ENCODE results near the gene RUFY1.

Gene RUFY1

DNA sequence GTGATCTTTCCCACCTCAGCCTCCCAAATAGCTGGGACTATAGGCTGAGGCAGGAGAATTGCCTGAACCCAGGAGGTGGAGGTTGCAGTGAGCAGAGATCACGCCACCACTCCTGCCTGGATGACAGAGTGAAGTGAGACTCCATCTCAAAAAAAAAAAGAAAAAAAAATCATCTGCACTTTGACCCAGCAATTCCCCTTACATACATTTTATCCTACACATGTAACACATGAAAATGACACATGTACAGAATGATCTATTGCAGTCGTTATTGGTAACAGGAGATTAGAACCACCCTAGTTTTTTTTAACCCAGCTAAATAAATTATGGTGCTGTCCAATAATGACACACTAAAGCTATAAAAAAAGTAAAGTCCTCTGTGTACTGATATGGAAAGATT, 14.2 kb downstream of the RUFY1 start:
- Histone ChIP-seq H3K4me1 (ENCODE audit: insufficient read depth, low read length) (no peaks in the 10 kb centered on the region), H2AFZ (ENCODE audit: low read depth, low read length) (no peak overlapping the region), H3K9me3 (ENCODE audit: insufficient read depth, low read length, severe bottlenecking) (no peaks in the 10 kb centered on the region), H3K79me2 (ENCODE audit: insufficient read depth, low read length) (peaks cover 7% of the 10 kb centered on the region; the same call in 1 of the 2 replicates), H3K9ac (ENCODE audit: low read depth, low read length) (no peak overlapping the region), H3K36me3 (ENCODE audit: insufficient read depth, low read length) (peaks cover 81% of the 10 kb centered on the region), H3K4me2 (ENCODE audit: insufficient read depth, low read length) (no peak overlapping the region), H4K20me1 (ENCODE audit: insufficient read depth, low read length) (peaks cover 6% of the 10 kb centered on the region; the same call in 1 of the 2 replicates), H3K4me3 (ENCODE audit: low read depth in 1 of 2, low read length in 2 of 2) (no peak overlapping the region), H3K27me3 (ENCODE audit: insufficient read depth, low read length, poor library complexity) (no peaks in the 10 kb centered on the region), H3K27ac (ENCODE audit: low read length) (no peak overlapping the region)
- TF ChIP-seq, protein P1, sequence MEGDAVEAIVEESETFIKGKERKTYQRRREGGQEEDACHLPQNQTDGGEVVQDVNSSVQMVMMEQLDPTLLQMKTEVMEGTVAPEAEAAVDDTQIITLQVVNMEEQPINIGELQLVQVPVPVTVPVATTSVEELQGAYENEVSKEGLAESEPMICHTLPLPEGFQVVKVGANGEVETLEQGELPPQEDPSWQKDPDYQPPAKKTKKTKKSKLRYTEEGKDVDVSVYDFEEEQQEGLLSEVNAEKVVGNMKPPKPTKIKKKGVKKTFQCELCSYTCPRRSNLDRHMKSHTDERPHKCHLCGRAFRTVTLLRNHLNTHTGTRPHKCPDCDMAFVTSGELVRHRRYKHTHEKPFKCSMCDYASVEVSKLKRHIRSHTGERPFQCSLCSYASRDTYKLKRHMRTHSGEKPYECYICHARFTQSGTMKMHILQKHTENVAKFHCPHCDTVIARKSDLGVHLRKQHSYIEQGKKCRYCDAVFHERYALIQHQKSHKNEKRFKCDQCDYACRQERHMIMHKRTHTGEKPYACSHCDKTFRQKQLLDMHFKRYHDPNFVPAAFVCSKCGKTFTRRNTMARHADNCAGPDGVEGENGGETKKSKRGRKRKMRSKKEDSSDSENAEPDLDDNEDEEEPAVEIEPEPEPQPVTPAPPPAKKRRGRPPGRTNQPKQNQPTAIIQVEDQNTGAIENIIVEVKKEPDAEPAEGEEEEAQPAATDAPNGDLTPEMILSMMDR (IDR thresholded peaks at IDR 0.05; ENCODE audit: borderline replicate concordance, extremely low read depth, low read length, poor library complexity, severe bottlenecking) = no peak
- no peak for TF ChIP-seq EZH2 (IDR thresholded peaks at IDR 0.05; ENCODE audit: borderline replicate concordance, low read depth, low read length, severe bottlenecking)
- DNase-seq (no peak), ATAC-seq (ENCODE audit: insufficient read depth, low read depth) (no peak)

DNA sequence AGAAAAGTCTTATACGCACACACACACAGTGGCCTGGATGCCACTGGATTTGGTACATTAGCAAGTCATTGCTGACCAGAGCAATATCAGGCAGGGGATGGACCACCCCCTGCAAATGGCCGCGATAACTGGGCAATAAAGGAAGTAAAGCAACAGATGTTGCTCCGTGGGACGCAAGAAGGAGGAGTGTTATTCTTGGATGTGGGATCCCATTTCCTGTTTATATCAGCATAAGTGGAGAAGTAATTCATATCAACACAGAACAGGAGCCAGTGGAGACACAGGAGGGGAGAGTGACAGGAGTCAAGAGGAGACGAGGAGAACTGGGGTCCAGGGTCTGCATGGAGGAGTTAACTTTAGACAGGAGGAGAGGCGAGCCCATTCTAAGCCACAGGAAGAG, 18.4 kb downstream of the RUFY1 start:
- H3K4me2 ChIP-seq (ENCODE audit: insufficient read depth, low read length) = no peak overlapping the region

DNA sequence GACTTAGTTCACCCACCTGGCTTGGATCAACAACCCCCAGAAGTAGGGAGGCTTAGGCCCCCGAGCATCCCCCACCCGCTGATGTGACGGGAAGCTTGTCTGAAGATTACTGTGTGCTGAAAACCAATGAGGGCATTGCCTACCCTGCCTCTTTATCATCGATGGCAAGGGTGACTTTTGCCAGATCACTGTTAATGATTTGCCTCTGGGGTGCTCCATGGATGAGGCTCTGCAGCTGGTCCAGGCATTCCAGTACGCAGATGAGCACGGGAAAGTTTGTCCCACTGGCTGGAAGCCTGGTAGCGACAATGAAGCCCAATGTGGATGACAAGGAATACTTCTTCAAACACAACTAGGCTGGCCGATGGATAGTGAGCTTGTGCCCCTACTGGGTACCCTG, 22.0 kb downstream of the RUFY1 start:
- ATAC-seq (ENCODE audit: insufficient read depth, low read depth) (no peak), DNase-seq (no peak)
- no peak overlapping the region for H3K27ac ChIP-seq (ENCODE audit: low read length)
- no peak overlapping the region for H3K4me3 ChIP-seq (ENCODE audit: low read depth in 1 of 2, low read length in 2 of 2)
- H3K36me3 ChIP-seq (ENCODE audit: insufficient read depth, low read length) = peaks cover 79% of the 10 kb centered on the region
- H3K9ac ChIP-seq (ENCODE audit: low read depth, low read length) = no peak overlapping the region
- no peaks in the 10 kb centered on the region for H3K79me2 ChIP-seq (ENCODE audit: insufficient read depth, low read length)
- no peaks in the 10 kb centered on the region for H3K4me1 ChIP-seq (ENCODE audit: insufficient read depth, low read length)
- TF ChIP-seq, protein P1 (IDR thresholded peaks at IDR 0.05; ENCODE audit: borderline replicate concordance, extremely low read depth, low read length, poor library complexity, severe bottlenecking) = no peak
- no peak for TF ChIP-seq EZH2 (IDR thresholded peaks at IDR 0.05; ENCODE audit: borderline replicate concordance, low read depth, low read length, severe bottlenecking)
- H3K9me3 ChIP-seq (ENCODE audit: insufficient read depth, low read length, severe bottlenecking) = no peaks in the 10 kb centered on the region
- no peaks in the 10 kb centered on the region for H4K20me1 ChIP-seq (ENCODE audit: insufficient read depth, low read length)
- no peak overlapping the region for H3K4me2 ChIP-seq (ENCODE audit: insufficient read depth, low read length)
- H3K27me3 ChIP-seq (ENCODE audit: insufficient read depth, low read length, poor library complexity) = no peaks in the 10 kb centered on the region
- H2AFZ ChIP-seq (ENCODE audit: low read depth, low read length) = no peak overlapping the region

More for the DNA sequence above, 18.4 kb downstream of the RUFY1 start:
- Histone ChIP-seq H2AFZ (ENCODE audit: low read depth, low read length) (no peak overlapping the region), H3K4me3 (ENCODE audit: low read depth in 1 of 2, low read length in 2 of 2) (no peak overlapping the region), H3K9ac (ENCODE audit: low read depth, low read length) (no peak overlapping the region), H3K4me1 (ENCODE audit: insufficient read depth, low read length) (no peaks in the 10 kb centered on the region), H3K79me2 (ENCODE audit: insufficient read depth, low read length) (no peaks in the 10 kb centered on the region), H3K9me3 (ENCODE audit: insufficient read depth, low read length, severe bottlenecking) (no peaks in the 10 kb centered on the region), H4K20me1 (ENCODE audit: insufficient read depth, low read length) (no peaks in the 10 kb centered on the region), H3K27me3 (ENCODE audit: insufficient read depth, low read length, poor library complexity) (no peaks in the 10 kb centered on the region), H3K27ac (ENCODE audit: low read length) (0 out of 2 replicates have a peak overlapping the region, but pooled peaks have one; percentile 22), H3K36me3 (ENCODE audit: insufficient read depth, low read length) (peaks cover 83% of the 10 kb centered on the region)
- no peak for ATAC-seq (ENCODE audit: insufficient read depth, low read depth)
- DNase-seq = no peak
- TF ChIP-seq EZH2 (IDR thresholded peaks at IDR 0.05; ENCODE audit: borderline replicate concordance, low read depth, low read length, severe bottlenecking) = no peak
- TF ChIP-seq, protein P1 (IDR thresholded peaks at IDR 0.05; ENCODE audit: borderline replicate concordance, extremely low read depth, low read length, poor library complexity, severe bottlenecking) = no peak

All from DND-41 (cell line).